HEK293T (cell line): ENCODE measurements around the gene SPRING1.

Source experiments
- CTCF ChIA-PET: fragments of 350-600 bp; formaldehyde crosslinking; extraction: SDS; loops from one replicate; lab custom pipeline; 2021; ENCODE audit warnings: antibody characterized with exemption, inconsistent platforms; lab: Yijun Ruan, JAX
- POLR2A ChIA-PET: fragments of 350-600 bp; formaldehyde crosslinking; extraction: SDS; loops from one replicate; lab custom pipeline; 2020; ENCODE audit warnings: antibody characterized with exemption, inconsistent platforms; lab: Yijun Ruan, JAX
- DNase-seq: peaks from one replicate; pipeline ENCODE4 v3.0.0; 2012; ENCODE audit warnings: mixed read lengths; ENCODE audit errors: extremely low spot score
- ARNT ChIP-seq: fragments of 450-650 bp; IDR thresholded peaks from 2 replicates; pipeline ENCODE4 v1.6.1; 2017; ENCODE audit warnings: mild to moderate bottlenecking
- BHLHE40 ChIP-seq: fragments of 450-650 bp; IDR thresholded peaks from 2 replicates; pipeline ENCODE4 v1.6.1; 2016; ENCODE audit warnings: mild to moderate bottlenecking, moderate library complexity, borderline replicate concordance
- CTBP1 ChIP-seq: fragments of 450-650 bp; IDR thresholded peaks from 2 replicates; pipeline ENCODE4 v1.6.1; 2016; ENCODE audit warnings: borderline replicate concordance
- ELF4 ChIP-seq: fragments of 450-650 bp; IDR thresholded peaks from 2 replicates; pipeline ENCODE4 v1.6.1; 2017; ENCODE audit warnings: antibody characterized with exemption
- FOXA1 ChIP-seq: fragments of 450-650 bp; IDR thresholded peaks from 2 replicates; pipeline ENCODE4 v1.6.1; 2016; ENCODE audit warnings: mild to moderate bottlenecking
- FOXK2 ChIP-seq: fragments of 450-650 bp; IDR thresholded peaks from 2 replicates; pipeline ENCODE4 v1.6.1; 2016; ENCODE audit warnings: mild to moderate bottlenecking
- FOXM1 ChIP-seq: fragments of 450-650 bp; IDR thresholded peaks from 2 replicates; pipeline ENCODE4 v1.6.1; 2017; ENCODE audit warnings: mild to moderate bottlenecking, borderline replicate concordance
- HDGF ChIP-seq: fragments of 450-650 bp; IDR thresholded peaks from 2 replicates; pipeline ENCODE4 v1.6.1; 2017; ENCODE audit warnings: antibody characterized with exemption, borderline replicate concordance
- L3MBTL2 ChIP-seq: fragments of 450-650 bp; conservative IDR thresholded peaks from 2 replicates; pipeline ENCODE4 v1.6.1; 2016; ENCODE audit warnings: mild to moderate bottlenecking
- LEF1 ChIP-seq: fragments of 450-650 bp; IDR thresholded peaks from 2 replicates; pipeline ENCODE4 v1.6.1; 2017; ENCODE audit warnings: mild to moderate bottlenecking, borderline replicate concordance
- NFRKB ChIP-seq: fragments of 450-650 bp; IDR thresholded peaks from 2 replicates; pipeline ENCODE4 v1.6.1; 2016; ENCODE audit warnings: mild to moderate bottlenecking, moderate library complexity
- PKNOX1 ChIP-seq: fragments of 450-650 bp; IDR thresholded peaks from 2 replicates; pipeline ENCODE4 v1.6.1; 2016
- SP1 ChIP-seq: fragments of 450-650 bp; IDR thresholded peaks from 2 replicates; pipeline ENCODE4 v1.6.1; 2017
- SUZ12 ChIP-seq: fragments of 450-650 bp; IDR thresholded peaks from 2 replicates; pipeline ENCODE4 v1.6.1; 2016; ENCODE audit warnings: mild to moderate bottlenecking
- TARDBP ChIP-seq: fragments of 450-650 bp; IDR thresholded peaks from 2 replicates; pipeline ENCODE4 v1.6.1; 2016
- ZNF384 ChIP-seq: fragments of 450-650 bp; IDR thresholded peaks from 2 replicates; pipeline ENCODE4 v1.6.1; 2016

The SPRING1 gene

GRCh38 chr12:116710370-116711150 is 27.3 kb downstream of the SPRING1 start:
- no peak for TF ChIP-seq NFRKB
- no peak for TF ChIP-seq LEF1
- TF ChIP-seq FOXK2, result no peak
- no peak for TF ChIP-seq SUZ12
- no peak for TF ChIP-seq FOXM1
- no peak for TF ChIP-seq L3MBTL2
- no peak for TF ChIP-seq ELF4
- no peak for TF ChIP-seq FOXA1
- CTCF ChIA-PET, result interaction anchor here (1.4 kb wide), 1 partner anchor 172 kb away, joined by 8 read pairs; no protein-coding TSS in a partner anchor
- DNase-seq, result no peak
- POLR2A ChIA-PET, result no interaction called here

GRCh38 chr12:116709768-116710167 is 28.1 kb downstream of the SPRING1 start:
- TF ChIP-seq SP1, result no peak
- no peak for TF ChIP-seq ELF4
- no peak for TF ChIP-seq ZNF384
- no peak for TF ChIP-seq TARDBP
- TF ChIP-seq PKNOX1, result no peak
- no peak for TF ChIP-seq ARNT
- no peak for TF ChIP-seq BHLHE40
- no peak for TF ChIP-seq CTBP1
- no peak for TF ChIP-seq NFRKB
- TF ChIP-seq HDGF, result no peak
- CTCF ChIA-PET, result interaction anchor here (0.6 to 1.4 kb wide), 5 partner anchors 8 to 173 kb away, joined by 3 to 8 read pairs (median 3); no protein-coding TSS in a partner anchor
- no peak for DNase-seq
- POLR2A ChIA-PET, result interaction anchor here (0.7 to 1.0 kb wide), 2 partner anchors 8 to 172 kb away, joined by 3 read pairs; no protein-coding TSS in a partner anchor

GRCh38 chr12:116708826-116709756 is 28.8 kb downstream of the SPRING1 start:
- ChIA-PET CTCF (interaction anchor here (0.6 to 1.4 kb wide), 6 partner anchors 9 to 173 kb away, joined by 3 to 8 read pairs (median 3); no protein-coding TSS in a partner anchor), POLR2A (interaction anchor here (0.7 to 1.0 kb wide), 2 partner anchors 9 to 173 kb away, joined by 3 read pairs; no protein-coding TSS in a partner anchor)
- TF ChIP-seq TARDBP, result no peak
- no peak for TF ChIP-seq FOXA1
- no peak for TF ChIP-seq NFRKB
- DNase-seq, result no peak

- POLR2A ChIA-PET, result no interaction called here
These were observed 30.1 kb downstream of the SPRING1 start for GRCh38 chr12:116707751-116708150.

GRCh38 chr12:116703214-116703795 is 34.6 kb downstream of the SPRING1 start:
- DNase-seq, result peak; percentile 78
- CTCF ChIA-PET, result interaction anchor here (0.6 to 1.6 kb wide), 9 partner anchors 9 to 433 kb away, joined by 3 to 13 read pairs (median 3); no protein-coding TSS in a partner anchor
- no peak for TF ChIP-seq PKNOX1
- no peak for TF ChIP-seq TARDBP
- TF ChIP-seq ELF4, result no peak
- TF ChIP-seq HDGF, result no peak
- no peak for TF ChIP-seq FOXK2
- no peak for TF ChIP-seq ARNT
- TF ChIP-seq SP1, result no peak
- no peak for TF ChIP-seq FOXM1
- TF ChIP-seq SUZ12, result no peak
- no peak for TF ChIP-seq LEF1
- no peak for TF ChIP-seq NFRKB
- no peak for TF ChIP-seq CTBP1
- no peak for TF ChIP-seq FOXA1
- TF ChIP-seq BHLHE40, result no peak
- TF ChIP-seq L3MBTL2, result no peak
- POLR2A ChIA-PET, result interaction anchor here (1.8 kb wide), 1 partner anchor 179 kb away, joined by 7 read pairs; no protein-coding TSS in a partner anchor

More at GRCh38 chr12:116707751-116708150, 30.1 kb downstream of the SPRING1 start:
- no peak for TF ChIP-seq FOXK2
- TF ChIP-seq SUZ12, result no peak
- TF ChIP-seq ARNT, result no peak
- no peak for TF ChIP-seq PKNOX1
- TF ChIP-seq ZNF384, result no peak
- no peak for TF ChIP-seq FOXM1
- TF ChIP-seq HDGF, result no peak
- TF ChIP-seq BHLHE40, result no peak
- no peak for TF ChIP-seq SP1
- no peak for TF ChIP-seq CTBP1
- no peak for TF ChIP-seq FOXA1
- no peak for TF ChIP-seq NFRKB
- TF ChIP-seq L3MBTL2, result no peak
- no peak for TF ChIP-seq TARDBP
- TF ChIP-seq LEF1, result no peak
- TF ChIP-seq ELF4, result no peak
- no peak for DNase-seq
- CTCF ChIA-PET, result interaction anchor here (0.7 kb wide), 1 partner anchor 26 kb away, joined by 3 read pairs; no protein-coding TSS in a partner anchor
